Brain pericyte (primary cell): ENCODE measurements around the gene PGM1.

ENCODE experiments used
- DNase-seq: peaks from one replicate; pipeline ENCODE4 v3.0.0-alpha.2; 2012; ENCODE audit warnings: low read depth, low spot score

Gene PGM1

GRCh38 chr1:63665410-63665809 is 72.2 kb downstream of the PGM1 start:
- DNase-seq, result no peak

- no peak for DNase-seq
Measured at GRCh38 chr1:63665824-63666223, 72.6 kb downstream of the PGM1 start.

DNA sequence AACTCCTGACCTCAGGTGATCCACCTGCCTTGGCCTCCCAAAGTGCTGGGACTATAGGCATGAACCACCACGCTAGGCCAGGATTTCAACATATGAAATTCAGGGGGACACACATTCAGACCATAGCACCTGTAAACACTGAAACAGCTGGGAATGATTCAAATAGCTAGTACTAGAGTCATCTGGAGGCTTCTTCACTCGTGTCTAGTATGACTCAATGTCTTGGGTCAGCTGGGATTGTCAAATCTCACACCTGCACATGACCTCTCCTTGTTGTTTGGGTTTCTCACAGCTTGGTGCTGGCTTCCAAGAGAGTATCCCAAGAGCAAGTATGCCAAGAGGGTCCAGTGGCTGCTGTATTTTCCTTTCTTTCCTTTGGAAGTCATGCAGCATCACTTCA is 75.1 kb downstream of the PGM1 start:
- no peak for DNase-seq

- DNase-seq, result no peak
Measured at GRCh38 chr1:63669151-63669961, 76.1 kb downstream of the PGM1 start.

GRCh38 chr1:63670164-63670563 is 77.0 kb downstream of the PGM1 start:
- DNase-seq, result no peak

GRCh38 chr1:63671514-63671913 is 78.3 kb downstream of the PGM1 start:
- no peak for DNase-seq

GRCh38 chr1:63674238-63674864 is 81.1 kb downstream of the PGM1 start:
- DNase-seq, result peak; percentile 89

- no peak for DNase-seq
Measured at GRCh38 chr1:63674865-63675419, 81.7 kb downstream of the PGM1 start.

- no peak for DNase-seq
Measured at GRCh38 chr1:63675420-63675931, 82.3 kb downstream of the PGM1 start.

DNA sequence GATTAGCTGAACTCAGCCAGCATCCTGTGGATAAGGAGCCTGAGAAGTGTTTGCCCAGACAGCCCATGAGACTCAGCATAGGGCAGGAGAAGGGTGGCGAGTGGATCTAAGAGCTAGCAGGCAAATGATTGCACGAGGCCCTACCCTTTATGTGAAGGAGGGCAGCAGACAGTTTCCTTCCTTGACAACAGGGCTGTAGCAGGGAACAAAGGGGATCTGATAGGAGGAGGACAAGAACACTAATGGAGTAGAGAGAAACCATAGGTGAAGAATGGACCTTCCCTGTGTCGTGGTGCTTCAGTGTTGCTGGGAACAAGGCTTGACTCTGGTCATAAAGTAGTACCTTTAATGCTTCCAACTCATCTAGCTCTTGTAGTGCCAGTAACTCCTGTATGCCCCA is 84.3 kb downstream of the PGM1 start:
- DNase-seq, result no peak

- DNase-seq, result no peak
Measured at GRCh38 chr1:63678200-63678599, 85.0 kb downstream of the PGM1 start.

DNA sequence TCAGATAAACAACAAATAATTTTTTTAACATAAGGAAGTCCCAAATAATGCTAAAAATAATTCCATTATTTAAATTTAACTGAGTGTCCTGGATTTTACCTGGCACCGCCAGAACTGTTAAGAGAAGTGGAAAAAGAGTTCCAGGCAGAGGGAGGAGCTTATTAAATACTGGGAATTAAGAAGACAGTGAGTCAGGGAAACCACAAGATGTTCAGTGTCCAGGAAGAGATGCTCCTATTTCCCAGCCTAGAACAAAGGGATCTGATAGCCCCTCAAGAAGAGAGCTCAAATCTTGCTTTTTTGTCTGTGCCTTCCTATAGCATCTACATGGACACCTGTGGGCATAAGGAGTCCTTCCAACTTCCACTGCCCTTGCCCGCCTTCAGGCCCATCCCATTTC is 85.9 kb downstream of the PGM1 start:
- no peak for DNase-seq

- no peak for DNase-seq
Measured at GRCh38 chr1:63679589-63679988, 86.4 kb downstream of the PGM1 start.

GRCh38 chr1:63682936-63683335 is 89.7 kb downstream of the PGM1 start:
- DNase-seq, result no peak

- DNase-seq, result no peak
Measured at GRCh38 chr1:63683759-63684158, 90.5 kb downstream of the PGM1 start.

DNA sequence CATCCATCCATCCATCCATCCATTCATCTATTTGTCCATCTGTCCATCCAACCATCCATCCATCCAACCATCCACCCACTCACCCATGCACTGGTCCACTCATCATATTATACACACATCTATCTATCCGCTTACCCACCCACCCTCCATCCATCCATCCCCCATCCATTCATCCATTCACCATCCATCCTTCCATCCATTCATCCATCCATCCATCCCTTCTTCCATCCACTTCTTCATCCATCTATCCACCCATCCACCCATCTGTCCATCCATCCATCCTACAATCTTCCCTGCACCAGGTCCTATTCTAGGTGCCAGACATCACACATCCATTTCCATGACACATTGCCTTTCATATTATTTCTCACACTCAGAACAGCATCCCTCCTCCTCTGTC is 93.5 kb downstream of the PGM1 start:
- no peak for DNase-seq

DNA sequence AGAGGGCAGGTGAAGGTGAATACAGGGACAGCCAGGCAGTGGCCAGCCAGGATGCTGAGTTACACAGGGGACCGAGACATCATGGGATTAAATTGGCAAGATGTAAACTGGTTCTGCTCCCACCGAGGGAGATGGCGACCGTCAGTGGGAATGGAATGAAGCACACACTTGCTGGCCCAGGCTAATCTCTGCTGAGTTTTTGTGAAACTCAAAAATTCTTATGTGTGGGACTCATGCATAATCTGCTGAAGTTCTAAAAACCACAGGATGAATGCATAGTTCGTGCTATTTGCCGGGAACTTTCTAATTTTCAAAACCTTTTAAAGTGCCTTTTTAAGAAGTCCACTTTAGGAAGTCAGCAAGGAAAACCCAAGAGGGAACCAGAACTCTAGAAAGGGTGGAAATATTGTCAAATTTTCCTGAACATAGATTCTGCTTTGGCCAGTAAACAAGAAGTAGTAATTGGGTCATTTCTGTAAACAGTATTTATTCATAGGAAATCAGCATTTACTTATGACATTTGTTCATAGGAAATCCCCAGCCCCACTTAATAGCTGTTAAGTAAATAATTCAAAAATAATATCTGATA is 95.2 kb downstream of the PGM1 start:
- no peak for DNase-seq

- no peak for DNase-seq
Measured at GRCh38 chr1:63690966-63691700, 97.9 kb downstream of the PGM1 start.

GRCh38 chr1:63691701-63692425 is 98.7 kb downstream of the PGM1 start:
- DNase-seq, result peak; percentile 70

GRCh38 chr1:63693944-63694571 is 100.8 kb downstream of the PGM1 start:
- no peak for DNase-seq
